NCI-H69 (cell line): ENCODE data around the gene BLOC1S1.

Experiments used
- DNase-seq: peaks from one replicate; lab custom pipeline; 2025; lab: John Stamatoyannopoulos, UW

Gene BLOC1S1

GRCh38 chr12:55715833-55716581 is at the start of gene BLOC1S1:
Gene BLOC1S1 (plus strand): TSS chr12:55716046. CDS start chr12:55716052, 6 bp downstream.
- DNase-seq: peak; percentile 99

GRCh38 chr12:55666508-55666907 is 49.3 kb upstream of the BLOC1S1 start:
- no peak for DNase-seq

GRCh38 chr12:55670276-55670675 is 45.6 kb upstream of the BLOC1S1 start:
- no peak for DNase-seq

GRCh38 chr12:55671746-55672145 is 44.1 kb upstream of the BLOC1S1 start:
- DNase-seq: no peak

- no peak for DNase-seq
Observed at GRCh38 chr12:55673638-55674037, 42.2 kb upstream of the BLOC1S1 start.

GRCh38 chr12:55675666-55676065 is 40.2 kb upstream of the BLOC1S1 start:
- DNase-seq: no peak

- DNase-seq: no peak
Observed at GRCh38 chr12:55676707-55677106, 39.1 kb upstream of the BLOC1S1 start.

- DNase-seq: no peak
Observed at GRCh38 chr12:55679691-55680090, 36.2 kb upstream of the BLOC1S1 start.

- peak; percentile 82 for DNase-seq
Observed at GRCh38 chr12:55681142-55682077, 34.4 kb upstream of the BLOC1S1 start.

GRCh38 chr12:55682087-55682796 is 33.6 kb upstream of the BLOC1S1 start:
- no peak for DNase-seq

- no peak for DNase-seq
Observed at GRCh38 chr12:55683676-55684075, 32.2 kb upstream of the BLOC1S1 start.

GRCh38 chr12:55684761-55685370 is 31.0 kb upstream of the BLOC1S1 start:
- no peak for DNase-seq

GRCh38 chr12:55685671-55686070 is 30.2 kb upstream of the BLOC1S1 start:
- DNase-seq: no peak

GRCh38 chr12:55686366-55687010 is 29.4 kb upstream of the BLOC1S1 start:
- no peak for DNase-seq

- DNase-seq: no peak
Observed at GRCh38 chr12:55687746-55688145, 28.1 kb upstream of the BLOC1S1 start.

GRCh38 chr12:55688716-55689655 is 26.9 kb upstream of the BLOC1S1 start:
- DNase-seq: no peak

- DNase-seq: no peak
Observed at GRCh38 chr12:55692631-55693322, 23.1 kb upstream of the BLOC1S1 start.

GRCh38 chr12:55693323-55694187 is 22.3 kb upstream of the BLOC1S1 start:
- DNase-seq: no peak

GRCh38 chr12:55694188-55694515 is 21.7 kb upstream of the BLOC1S1 start:
- no peak for DNase-seq
